GM21528 (cell line): ENCODE data around the gene TRIM43.
"Not testable (repeated sequence)": the region's sequence is repeated elsewhere in the genome, so short reads cannot be mapped to it uniquely, and the experiment has no call there.

Experiments
- ATAC-seq: cut with Tn5 transposase; IDR thresholded peaks from one replicate; pipeline ENCODE4 v1.9.1; 2021; ENCODE audit warnings: mild to moderate bottlenecking, moderate library complexity; ENCODE audit not compliant: unreplicated experiment, low FRiP score

The TRIM43 gene

GRCh38 chr2:95640515-95641288, 48.9 kb downstream of the TRIM43 start:
- ATAC-seq: not testable (repeated sequence)

DNA sequence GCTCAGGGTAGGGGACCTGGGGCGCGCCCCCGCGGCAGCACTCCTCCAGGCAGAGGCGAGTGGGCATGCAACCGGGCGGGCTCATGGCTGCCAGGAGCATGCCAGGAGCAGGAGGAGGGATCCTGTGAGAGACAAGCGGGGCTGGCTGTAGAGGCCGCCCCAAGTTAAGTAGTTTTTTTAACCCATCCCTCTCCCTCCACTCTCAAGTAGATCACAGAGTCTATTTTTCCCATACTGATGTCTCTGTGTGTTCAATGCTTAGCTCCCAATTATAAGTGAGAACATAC, 49.4 kb downstream of the TRIM43 start:
- not testable (repeated sequence) for ATAC-seq

DNA sequence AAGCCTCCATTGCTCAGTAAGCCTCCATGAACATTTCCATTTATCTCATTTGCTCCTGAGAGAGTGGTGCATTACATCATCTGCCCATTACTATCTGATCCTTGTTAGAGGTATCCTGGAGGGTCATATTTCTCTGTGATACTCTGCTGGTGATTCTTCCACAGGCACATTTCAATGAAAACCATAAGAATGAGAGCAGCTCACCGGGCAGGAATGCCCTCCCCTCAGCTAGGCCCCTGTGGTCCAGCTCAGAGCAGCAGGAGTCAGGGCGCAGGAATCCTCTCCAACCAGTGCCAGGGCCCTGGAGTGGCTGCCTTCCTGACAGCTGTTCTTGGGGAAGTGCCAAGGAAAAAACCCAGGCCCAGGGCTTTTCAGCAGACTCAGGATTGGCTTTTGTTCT, 50.0 kb downstream of the TRIM43 start:
- ATAC-seq: not testable (repeated sequence)

GRCh38 chr2:95642360-95642759, 50.6 kb downstream of the TRIM43 start:
- not testable (repeated sequence) for ATAC-seq

DNA sequence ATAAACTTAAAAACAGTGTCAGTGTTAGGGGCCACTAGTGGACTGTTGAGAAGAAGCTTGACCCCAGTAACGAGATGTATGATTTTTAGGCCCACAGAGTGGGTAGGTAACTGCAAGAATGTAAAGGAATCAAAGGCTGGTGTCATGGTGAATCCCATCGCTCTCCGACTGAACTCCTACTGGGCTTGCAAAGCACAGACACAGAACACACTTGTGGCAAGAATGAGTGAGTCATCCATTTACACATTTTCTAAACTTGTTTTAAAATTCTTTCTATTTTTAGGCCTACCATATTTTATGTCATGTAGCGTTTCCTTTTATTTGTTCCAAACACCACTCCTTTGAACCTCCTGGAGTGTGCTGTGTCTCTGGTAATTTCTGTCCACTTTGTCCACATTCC, 51.1 kb downstream of the TRIM43 start:
- not testable (repeated sequence) for ATAC-seq

DNA sequence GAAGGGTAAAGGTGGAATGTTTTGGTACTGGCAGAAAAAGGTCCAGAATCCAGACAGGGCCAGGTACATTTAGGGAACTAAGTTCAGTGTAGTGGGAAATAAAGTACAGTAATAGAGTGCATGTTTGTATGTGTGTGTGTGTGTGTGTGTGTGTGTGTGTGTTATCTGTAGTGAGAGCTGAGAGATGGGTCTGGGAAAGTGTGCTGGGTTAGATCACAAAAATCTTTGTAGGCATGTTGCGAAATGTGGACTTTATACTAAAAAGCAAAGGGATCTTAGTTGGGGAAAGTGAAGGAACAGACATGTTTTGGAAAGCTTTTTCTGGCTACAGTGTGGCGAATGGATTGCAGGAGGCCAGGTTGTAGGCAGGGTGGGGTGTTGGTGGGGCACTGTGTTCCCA, 53.5 kb downstream of the TRIM43 start:
- ATAC-seq: not testable (repeated sequence)

- not testable (repeated sequence) for ATAC-seq
These were observed 54.6 kb downstream of the TRIM43 start for GRCh38 chr2:95646274-95646994.

DNA sequence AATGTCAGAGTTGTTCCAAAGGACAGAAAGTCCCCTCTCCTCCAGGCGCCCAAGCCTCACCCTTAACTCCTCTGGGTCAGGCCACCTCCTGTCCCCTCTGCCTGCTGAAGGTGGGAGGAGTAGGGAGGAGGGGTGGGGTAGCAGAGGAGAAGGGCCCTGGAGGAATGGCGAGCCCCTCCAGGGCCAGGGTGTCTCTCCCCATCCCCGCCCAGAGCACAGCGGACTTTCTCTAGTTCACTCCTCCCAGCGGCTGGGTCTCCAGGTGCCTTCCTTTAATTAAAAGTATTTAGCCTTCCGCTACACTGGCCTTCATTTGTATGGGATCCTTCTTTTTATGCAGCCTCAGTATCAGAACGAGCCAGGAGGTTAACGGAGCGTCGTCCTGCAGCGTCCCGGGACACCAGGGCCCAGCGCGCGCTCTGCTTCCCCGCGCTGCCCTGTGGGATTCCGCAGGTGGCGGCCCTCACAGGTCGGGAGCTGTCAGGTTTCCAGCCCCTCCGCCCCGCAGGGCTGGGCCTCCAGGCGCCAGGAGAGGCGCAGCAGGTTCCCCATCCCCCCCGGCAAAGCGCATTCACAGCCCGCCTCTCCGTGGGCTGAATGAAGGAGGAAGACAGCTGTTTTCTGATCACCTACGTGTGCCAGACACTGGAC, 57.2 kb downstream of the TRIM43 start:
- not testable (repeated sequence) for ATAC-seq
